Motor neuron (in vitro differentiated cells): ENCODE measurements around the gene NLRP1. TPM values are rescaled to one million over a fixed set of nuclear protein-coding genes. Genes with fewer than 3 reads are reported as not detected.
A peak's percentile ranks its signal among the peaks of the same experiment; 100 is the strongest.

Source experiments
- ATAC-seq, 8 experiments: fragments of 200-7000 bp; cut with Tn5 transposase; replicated peaks in 6 of 8; 2 replicates each; pipeline ENCODE4 v1.8.0; 2021; ENCODE audit warnings: mild to moderate bottlenecking in 8 of 8, moderate library complexity in 8 of 8
- H3K27ac ChIP-seq, 2 donors: fragments of 250-450 bp; sonication (Bioruptor Pico); 2 replicates each; pipeline ENCODE4 v1.9.0; 2021; ENCODE audit warnings: antibody characterized with exemption in 2 of 2, mild to moderate bottlenecking in 2 of 2, moderate library complexity in 1 of 2
- H3K4me1 ChIP-seq, 2 donors: fragments of 250-450 bp; sonication (Bioruptor Pico); replicated peaks in 1 of 2; 2 replicates each; pipeline ENCODE4 v1.6.1; 2021; ENCODE audit warnings: antibody characterized with exemption in 2 of 2, mild to moderate bottlenecking in 2 of 2, moderate library complexity in 1 of 2
- H3K4me3 ChIP-seq, 5 donors: fragments of 250-450 bp; sonication (Bioruptor Pico); 2 replicates each; pipeline ENCODE4 v1.9.0; 2021; ENCODE audit warnings: antibody characterized with exemption in 5 of 5, mild to moderate bottlenecking in 5 of 5, moderate library complexity in 4 of 5
- WGBS, 10 experiments: fragments of 450-650 bp; shearing (Covaris generic); methylation state at CpG; one replicate each; pipeline ENCODE4 v1.0.0; 2022; 5-methylcytosine and 5-hydroxymethylcytosine counted together
- in situ Hi-C, 9 experiments: fragments of 400-800 bp; cut with MboI; loops; one replicate each; pipeline ENCODE4 v1.15.0; 2021; ENCODE audit warnings: low sequenced_read_pairs in 9 of 9, low pct_unique_long_range_greater_than_20kb in 2 of 9; ENCODE audit not compliant: unreplicated experiment in 9 of 9
- total RNA-seq, 8 experiments: library from RNA; unstranded; fragments of 300-600 nt; gene quantifications; 2 replicates each; pipeline versions ENCODE4 v1.2.3 to v1.2.4, GENCODE V29; 2022

The NLRP1 gene
- total RNA-seq, 8 experiments from 2014 or later: 8.4 to 993 (median 67.8) TPM

- in situ Hi-C loops: no loop called here
- 80 to 100% methylated on average over 1 of the region's 2 CpGs; no CpG with 5 or more reads in 8 of the 10 experiments for WGBS, 10 experiments
- ATAC-seq: no peak
- no peak overlapping the region for H3K4me3 ChIP-seq
- H3K4me1 ChIP-seq: no peaks in the 10 kb centered on the region
- no peak overlapping the region for H3K27ac ChIP-seq
Observed at GRCh38 chr17:5544115-5544514, 40.2 kb downstream of the NLRP1 start.

- Histone ChIP-seq H3K4me1 (peaks cover 0 to 9% of the 10 kb centered on the region in 2 donors), H3K4me3 (no peak overlapping the region), H3K27ac (no peak overlapping the region)
- peak in 1 of 8 experiments; percentile 53 for ATAC-seq
- WGBS, 10 experiments: 20 to 74% (median 50%) methylated on average over 1 to 3 of the region's 6 CpGs; no CpG with 5 or more reads in 4 of the 10 experiments
- in situ Hi-C loops: no loop called here
Observed at GRCh38 chr17:5541610-5542202, 42.6 kb downstream of the NLRP1 start.

- Histone ChIP-seq H3K4me1 (peaks cover 0 to 10% of the 10 kb centered on the region in 2 donors), H3K27ac (no peak overlapping the region), H3K4me3 (no peak overlapping the region)
- in situ Hi-C loops: no loop called here
- WGBS, 10 experiments: 75 to 100% (median 84%) methylated on average over 1 to 7 of the region's 7 CpGs; no CpG with 5 or more reads in 2 of the 10 experiments
- no peak for ATAC-seq
Observed at GRCh38 chr17:5540321-5540720, 44.0 kb downstream of the NLRP1 start.

GRCh38 chr17:5539286-5539685 is 45.0 kb downstream of the NLRP1 start:
- Histone ChIP-seq H3K4me1 (peaks cover 0 to 10% of the 10 kb centered on the region in 2 donors), H3K27ac (no peak overlapping the region), H3K4me3 (no peak overlapping the region)
- WGBS, 10 experiments: 76 to 92% (median 80%) methylated on average over 1 to 4 of the region's 8 CpGs; no CpG with 5 or more reads in 7 of the 10 experiments
- in situ Hi-C loops: no loop called here
- ATAC-seq: no peak

- in situ Hi-C loops: no loop called here
- WGBS, 10 experiments: 49 to 100% (median 90%) methylated on average over 1 to 5 of the region's 11 CpGs; no CpG with 5 or more reads in 3 of the 10 experiments
- peak in 4 of 8 experiments; percentile 7 to 51 (median 42) for ATAC-seq
Observed at GRCh38 chr17:5536866-5537650, 47.3 kb downstream of the NLRP1 start.

GRCh38 chr17:5535436-5535835 is 48.9 kb downstream of the NLRP1 start:
- no peak for ATAC-seq
- in situ Hi-C loops: no loop called here
- 70 to 100% (median 100%) methylated on average over 1 of the region's 2 CpGs; no CpG with 5 or more reads in 7 of the 10 experiments for WGBS, 10 experiments

More at GRCh38 chr17:5536866-5537650, 47.3 kb downstream of the NLRP1 start:
- H3K4me1 ChIP-seq: peaks cover 0 to 10% of the 10 kb centered on the region in 2 donors
- H3K4me3 ChIP-seq: no peak overlapping the region
- H3K27ac ChIP-seq: no peak overlapping the region

GRCh38 chr17:5533486-5534315 is 50.6 kb downstream of the NLRP1 start:
- Histone ChIP-seq H3K4me3 (no peak overlapping the region), H3K4me1 (peaks cover 0 to 10% of the 10 kb centered on the region in 2 donors), H3K27ac (no peak overlapping the region)
- in situ Hi-C loops: no loop called here
- WGBS, 10 experiments: 60 to 90% (median 82%) methylated on average over 2 to 6 of the region's 18 CpGs; no CpG with 5 or more reads in 3 of the 10 experiments
- peak in 1 of 8 experiments; percentile 6 for ATAC-seq

More at GRCh38 chr17:5535436-5535835, 48.9 kb downstream of the NLRP1 start:
- Histone ChIP-seq H3K4me1 (peaks cover 0 to 10% of the 10 kb centered on the region in 2 donors), H3K27ac (no peak overlapping the region), H3K4me3 (no peak overlapping the region)

- in situ Hi-C loops: no loop called here
- 43% methylated on average over 2 of the region's 8 CpGs; no CpG with 5 or more reads in 9 of the 10 experiments for WGBS, 10 experiments
- ATAC-seq: no peak
- no peak overlapping the region for H3K27ac ChIP-seq
- H3K4me3 ChIP-seq: no peak overlapping the region
- peaks cover 6 to 18% of the 10 kb centered on the region in 2 donors for H3K4me1 ChIP-seq
Observed at GRCh38 chr17:5532581-5532980, 51.7 kb downstream of the NLRP1 start.

- Histone ChIP-seq H3K27ac (no peak overlapping the region), H3K4me1 (peaks cover 20 to 21% of the 10 kb centered on the region in 2 donors), H3K4me3 (no peak overlapping the region)
- no peak for ATAC-seq
- in situ Hi-C loops: no loop called here
- 38 to 100% (median 83%) methylated on average over 1 to 3 of the region's 4 CpGs; no CpG with 5 or more reads in 3 of the 10 experiments for WGBS, 10 experiments
Observed at GRCh38 chr17:5531085-5531418, 53.3 kb downstream of the NLRP1 start.

- H3K27ac ChIP-seq: no peak overlapping the region
- no peak overlapping the region for H3K4me3 ChIP-seq
- in situ Hi-C loops: no loop called here
- ATAC-seq: no peak
- H3K4me1 ChIP-seq: peaks cover 21 to 24% of the 10 kb centered on the region in 2 donors
- WGBS, 10 experiments: 63 to 100% (median 88%) methylated on average over 2 to 4 of the region's 12 CpGs; no CpG with 5 or more reads in 2 of the 10 experiments
Observed at GRCh38 chr17:5530265-5531084, 53.8 kb downstream of the NLRP1 start.

GRCh38 chr17:5527601-5528250 is 56.6 kb downstream of the NLRP1 start:
- in situ Hi-C loops: no loop called here
- no peak for ATAC-seq
- Histone ChIP-seq H3K4me1 (peaks cover 21 to 24% of the 10 kb centered on the region in 2 donors), H3K4me3 (no peak overlapping the region), H3K27ac (peak overlapping the region; percentile 67 to 78)
- 70 to 100% (median 92%) methylated on average over 2 to 4 of the region's 9 CpGs; no CpG with 5 or more reads in 6 of the 10 experiments for WGBS, 10 experiments
